PC-9 (cell line): ENCODE results near the gene PPAT. TPM values are rescaled to one million over a fixed set of nuclear protein-coding genes. Genes with fewer than 3 reads are reported as not detected.
A peak's percentile ranks its signal among the peaks of the same experiment; 100 is the strongest.

Experiments used
- BruUV-seq: library from RNA; stranded (reverse); fragments of 400-500 nt; replicated peaks from 2 replicates; lab custom pipeline; 2021; lab: Mats Ljungman, UMichigan
- CTCF ChIA-PET: fragments of 300-600 bp; sonication (Branson Sonifier 250); formaldehyde crosslinking; loops from one replicate; lab custom pipeline; 2022; ENCODE audit warnings: antibody characterized with exemption; lab: Charles Lee
- POLR2A ChIA-PET: fragments of 300-600 bp; sonication (Branson Sonifier 250); formaldehyde crosslinking; loops from one replicate; lab custom pipeline; 2022; ENCODE audit warnings: antibody characterized with exemption; ENCODE audit not compliant: unreplicated experiment; lab: Charles Lee
- DNase-seq, 2 experiments: peaks; one replicate each; pipeline versions ENCODE4 v3.0.0 to v3.0.0-alpha.2; 2015 to 2022; ENCODE audit warnings: mixed read lengths in 1 of 2
- H2AFZ ChIP-seq: fragments of 200-600 bp; sonication (generic); 2 replicates; pipeline ENCODE4 v1.8.1; 2017; ENCODE audit warnings: antibody characterized with exemption
- H3F3A ChIP-seq: fragments of 200-600 bp; sonication (generic); 2 replicates; pipeline ENCODE4 v1.8.1; 2017; ENCODE audit warnings: antibody characterized with exemption, mild to moderate bottlenecking, low read depth; ENCODE audit not compliant: insufficient read depth
- H3K27ac ChIP-seq: fragments of 200-600 bp; sonication (generic); 2 replicates; pipeline ENCODE4 v1.6.1; 2016; ENCODE audit warnings: mixed run types
- H3K27me3 ChIP-seq: fragments of 200-600 bp; sonication (generic); 2 replicates; pipeline ENCODE4 v1.6.1; 2016; ENCODE audit warnings: low read depth, mixed run types; ENCODE audit not compliant: insufficient read depth
- H3K36me3 ChIP-seq: fragments of 200-600 bp; sonication (generic); 2 replicates; pipeline ENCODE4 v1.6.1; 2016; ENCODE audit warnings: low read depth, mixed run types
- H3K4me1 ChIP-seq: fragments of 200-600 bp; sonication (generic); replicated peaks from 2 replicates; pipeline ENCODE4 v1.6.1; 2016; ENCODE audit warnings: mixed run types; ENCODE audit not compliant: insufficient read depth
- H3K4me2 ChIP-seq: fragments of 200-600 bp; sonication (generic); 2 replicates; pipeline ENCODE4 v1.6.1; 2017; ENCODE audit warnings: mixed run types
- H3K4me3 ChIP-seq: fragments of 200-600 bp; sonication (generic); 2 replicates; pipeline ENCODE4 v1.6.1; 2016; ENCODE audit warnings: mixed run types
- H3K79me2 ChIP-seq: fragments of 200-600 bp; sonication (generic); 2 replicates; pipeline ENCODE4 v1.6.1; 2017; ENCODE audit warnings: low read depth, mixed run types
- H3K9me2 ChIP-seq: fragments of 200-600 bp; sonication (generic); 2 replicates; pipeline ENCODE4 v1.8.1; 2017; ENCODE audit warnings: mild to moderate bottlenecking; ENCODE audit not compliant: insufficient read depth
- H3K9me3 ChIP-seq: fragments of 200-600 bp; sonication (generic); 2 replicates; pipeline ENCODE4 v1.8.1; 2016; ENCODE audit warnings: low read depth; ENCODE audit not compliant: insufficient read depth
- H4K20me1 ChIP-seq: fragments of 200-600 bp; sonication (generic); 2 replicates; pipeline ENCODE4 v1.8.1; 2017; ENCODE audit not compliant: insufficient read depth
- CTCF ChIP-seq: fragments of 200-600 bp; sonication (generic); conservative IDR thresholded peaks from 2 replicates; pipeline ENCODE4 v1.6.1; 2017; ENCODE audit warnings: mixed run types, antibody characterized with exemption, mild to moderate bottlenecking, moderate library complexity
- EZH2 ChIP-seq: fragments of 200-600 bp; sonication (generic); IDR thresholded peaks from 2 replicates; pipeline ENCODE4 v1.8.0; 2017; ENCODE audit warnings: antibody characterized with exemption, low read depth
- intact Hi-C: fragments of 100-400 bp; cut with micrococcal nuclease; formaldehyde crosslinking; loops from one replicate; pipeline ENCODE4 v1.10.0; 2022; ENCODE audit not compliant: unreplicated experiment
- total RNA-seq: library from RNA; stranded (reverse); gene quantifications from 2 replicates; pipeline ENCODE4 v1.2.3, GENCODE V29; 2021

The PPAT gene
- total RNA-seq, 1 experiment from 2014 or later: 21.3 TPM

- POLR2A ChIA-PET: no interaction called here
- BruUV-seq: no TSS peak
- no peaks in the 10 kb centered on the region for H3K9me2 ChIP-seq
Measured at GRCh38 chr4:56475917-56476316, 40.5 kb upstream of the PPAT start.

GRCh38 chr4:56469489-56470210, 34.2 kb upstream of the PPAT start:
- Histone ChIP-seq H4K20me1 (0 out of 2 replicates have a peak, but pooled peaks cover 9% of the 10 kb centered on the region), H3F3A (peaks cover 9% of the 10 kb centered on the region; the same call in 1 of the 2 replicates), H3K36me3 (peaks cover 28% of the 10 kb centered on the region; the same call in 1 of the 2 replicates), H3K4me3 (peak overlapping the region; percentile 96; the same call in 1 of the 2 replicates), H2AFZ (no peak overlapping the region), H3K79me2 (peaks cover 61% of the 10 kb centered on the region), H3K27ac (no peak overlapping the region), H3K4me1 (peaks cover 26% of the 10 kb centered on the region), H3K9me2 (no peaks in the 10 kb centered on the region), H3K4me2 (peak overlapping the region; percentile 87), H3K27me3 (no peaks in the 10 kb centered on the region), H3K9me3 (no peaks in the 10 kb centered on the region)
- POLR2A ChIA-PET: no interaction called here
- TF ChIP-seq CTCF (no peak), EZH2 (no peak)
- BruUV-seq: no TSS peak
- intact Hi-C loops: no loop called here
- DNase-seq: no peak
- CTCF ChIA-PET: interaction anchor here (0.7 kb wide), 1 partner anchor 367 kb away, joined by 3 read pairs; no protein-coding TSS in a partner anchor

More at GRCh38 chr4:56475917-56476316, 40.5 kb upstream of the PPAT start:
- H4K20me1 ChIP-seq: no peaks in the 10 kb centered on the region
- no peaks in the 10 kb centered on the region for H3F3A ChIP-seq
- no peak overlapping the region for H3K27ac ChIP-seq
- H3K27me3 ChIP-seq: no peaks in the 10 kb centered on the region
- TF ChIP-seq CTCF (no peak), EZH2 (no peak)
- DNase-seq: no peak
- no peak overlapping the region for H3K4me3 ChIP-seq
- peaks cover 30% of the 10 kb centered on the region; the same call in 1 of the 2 replicates for H3K36me3 ChIP-seq
- intact Hi-C loops: no loop called here
- H2AFZ ChIP-seq: no peak overlapping the region
- H3K4me1 ChIP-seq: no peaks in the 10 kb centered on the region
- no peak overlapping the region for H3K4me2 ChIP-seq
- CTCF ChIA-PET: no interaction called here
- H3K9me3 ChIP-seq: no peaks in the 10 kb centered on the region
- H3K79me2 ChIP-seq: peaks cover 4% of the 10 kb centered on the region; the same call in 1 of the 2 replicates

GRCh38 chr4:56468097-56468422, 32.6 kb upstream of the PPAT start:
- no peaks in the 10 kb centered on the region for H3K9me2 ChIP-seq
- no peaks in the 10 kb centered on the region for H3K9me3 ChIP-seq
- peak overlapping the region; percentile 87 for H3K4me2 ChIP-seq
- peaks cover 69% of the 10 kb centered on the region for H3K79me2 ChIP-seq
- H4K20me1 ChIP-seq: 0 out of 2 replicates have a peak, but pooled peaks cover 9% of the 10 kb centered on the region
- ChIA-PET POLR2A (interaction anchor here (0.6 to 0.9 kb wide), 4 partner anchors 13 to 610 kb away, joined by 3 to 11 read pairs (median 8); partner anchors contain the start of gene PAICS), CTCF (no interaction called here)
- peak; percentile 18 to 38 for DNase-seq
- H3K27ac ChIP-seq: peak overlapping the region; percentile 98
- H3F3A ChIP-seq: peaks cover 9% of the 10 kb centered on the region; the same call in 1 of the 2 replicates
- TF ChIP-seq CTCF: no peak
- TF ChIP-seq EZH2: no peak
- peaks cover 15% of the 10 kb centered on the region; the same call in 1 of the 2 replicates for H3K36me3 ChIP-seq
- H3K4me1 ChIP-seq: peaks cover 26% of the 10 kb centered on the region
- no peaks in the 10 kb centered on the region for H3K27me3 ChIP-seq
- H3K4me3 ChIP-seq: peak overlapping the region; percentile 96
- H2AFZ ChIP-seq: peak overlapping the region; percentile 42; the same call in 1 of the 2 replicates
- intact Hi-C loops: no loop called here
- BruUV-seq: TSS peak; percentile 22
